Coronary artery (tissue), 2 donors: ENCODE measurements around the gene PCGF2.

Experiments used
- DNase-seq: peaks from one replicate; pipeline ENCODE4 v3.0.0-alpha.2; 2017; ENCODE audit warnings: low spot score
- H3K27ac ChIP-seq, 2 donors: fragments of 200-600 bp; sonication (generic); one replicate each; pipeline ENCODE4 v1.5.1; 2016 to 2019
- H3K4me3 ChIP-seq: fragments of 200-600 bp; sonication (generic); 2 replicates; pipeline ENCODE4 v1.5.1; 2016; ENCODE audit warnings: mild to moderate bottlenecking, moderate library complexity
- CTCF ChIP-seq: fragments of 200-600 bp; sonication (generic); IDR thresholded peaks from one replicate; pipeline ENCODE4 v1.5.1; 2019; ENCODE audit warnings: antibody characterized with exemption

Gene PCGF2

GRCh38 chr17:38698760-38699159, 49.4 kb downstream of the PCGF2 start:
- Histone ChIP-seq H3K27ac (no peak overlapping the region), H3K4me3 (no peak overlapping the region)
- no peak for DNase-seq
- TF ChIP-seq CTCF = no peak

GRCh38 chr17:38697061-38697820, 50.9 kb downstream of the PCGF2 start:
- TF ChIP-seq CTCF = no peak
- Histone ChIP-seq H3K27ac (no peak overlapping the region), H3K4me3 (no peak overlapping the region)
- DNase-seq = no peak

- peak overlapping the region; percentile 57 to 85 for H3K27ac ChIP-seq
- TF ChIP-seq CTCF = no peak
Observed at GRCh38 chr17:38693700-38694329, 54.3 kb downstream of the PCGF2 start.

GRCh38 chr17:38691154-38691553, 57.0 kb downstream of the PCGF2 start:
- TF ChIP-seq CTCF = no peak
- Histone ChIP-seq H3K4me3 (no peak overlapping the region), H3K27ac (no peak overlapping the region)
- DNase-seq = no peak

More at GRCh38 chr17:38693700-38694329, 54.3 kb downstream of the PCGF2 start:
- no peak overlapping the region for H3K4me3 ChIP-seq
- DNase-seq = peak; percentile 91

GRCh38 chr17:38690386-38690785, 57.8 kb downstream of the PCGF2 start:
- no peak for DNase-seq
- TF ChIP-seq CTCF = no peak
- Histone ChIP-seq H3K4me3 (no peak overlapping the region), H3K27ac (no peak overlapping the region)

- TF ChIP-seq CTCF = no peak
- no peak for DNase-seq
Observed at GRCh38 chr17:38687286-38687685, 60.9 kb downstream of the PCGF2 start.

GRCh38 chr17:38685491-38685890, 62.6 kb downstream of the PCGF2 start:
- Histone ChIP-seq H3K4me3 (no peak overlapping the region), H3K27ac (no peak overlapping the region)
- no peak for DNase-seq
- no peak for TF ChIP-seq CTCF

More at GRCh38 chr17:38687286-38687685, 60.9 kb downstream of the PCGF2 start:
- H3K4me3 ChIP-seq = no peak overlapping the region
- no peak overlapping the region for H3K27ac ChIP-seq
